RWPE1 (cell line): ENCODE data around the gene DTD1.

Source experiments
- CTCF ChIA-PET: fragments of 350-600 bp; sonication (Branson Sonifier 250); formaldehyde crosslinking; extraction: SDS; loops from one replicate; lab custom pipeline; 2021; lab: Yijun Ruan, JAX
- POLR2A ChIA-PET: fragments of 400-600 bp; formaldehyde crosslinking; extraction: SDS; loops from one replicate; lab custom pipeline; 2020; ENCODE audit warnings: antibody characterized with exemption; ENCODE audit not compliant: low non-redundant PET; lab: Yijun Ruan, JAX
- DNase-seq: peaks from one replicate; pipeline ENCODE4 v3.0.0; 2012; ENCODE audit warnings: low spot score
- H3K27ac ChIP-seq: fragments of 450-650 bp; 2 replicates; pipeline ENCODE4 v1.5.1; 2017
- TF ChIP-seq, protein P1 (sequence below): fragments of 450-650 bp; conservative IDR thresholded peaks from 2 replicates; pipeline ENCODE4 v1.5.1; 2017; ENCODE audit warnings: low read depth, mild to moderate bottlenecking

DTD1 gene

DNA sequence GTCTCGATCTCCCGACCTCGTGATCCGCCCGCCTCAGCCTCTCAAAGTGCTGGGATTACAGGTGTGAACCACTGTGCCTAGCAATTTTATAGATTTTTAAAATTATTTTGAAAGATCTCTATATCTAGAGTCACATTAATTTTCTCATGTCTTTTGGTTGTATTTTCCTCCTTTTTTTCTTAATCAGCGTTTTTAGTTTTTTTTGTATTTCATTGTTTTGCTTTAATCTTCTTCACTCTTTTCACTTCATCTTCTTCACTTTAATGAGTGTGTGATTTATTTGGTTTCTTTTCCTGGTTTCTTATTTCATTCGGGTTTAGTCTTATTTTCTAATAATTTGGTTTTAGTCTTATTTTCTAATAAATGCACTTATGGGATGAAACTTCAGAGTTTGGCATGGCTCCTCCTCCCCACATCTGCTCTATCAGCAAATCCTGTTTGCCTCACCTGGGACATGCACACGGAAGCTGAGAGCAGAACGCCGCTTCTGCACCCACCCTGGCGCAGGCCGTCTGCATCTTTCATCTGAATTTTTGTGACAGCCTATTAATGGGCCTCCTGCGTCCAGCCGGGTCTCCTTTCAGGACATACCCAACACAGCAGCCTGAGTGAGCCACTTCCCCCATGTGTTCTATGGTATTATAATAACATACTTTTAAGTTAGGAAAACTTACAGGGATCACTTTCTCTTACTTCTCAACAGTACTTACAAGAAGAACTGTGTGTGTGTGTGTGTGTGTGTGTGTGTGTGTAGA lies 35.5 kb downstream of the DTD1 start:
- CTCF ChIA-PET = interaction anchor here (0.7 kb wide), 1 partner anchor 592 kb away, joined by 4 read pairs; no protein-coding TSS in a partner anchor
- TF ChIP-seq, protein P1, sequence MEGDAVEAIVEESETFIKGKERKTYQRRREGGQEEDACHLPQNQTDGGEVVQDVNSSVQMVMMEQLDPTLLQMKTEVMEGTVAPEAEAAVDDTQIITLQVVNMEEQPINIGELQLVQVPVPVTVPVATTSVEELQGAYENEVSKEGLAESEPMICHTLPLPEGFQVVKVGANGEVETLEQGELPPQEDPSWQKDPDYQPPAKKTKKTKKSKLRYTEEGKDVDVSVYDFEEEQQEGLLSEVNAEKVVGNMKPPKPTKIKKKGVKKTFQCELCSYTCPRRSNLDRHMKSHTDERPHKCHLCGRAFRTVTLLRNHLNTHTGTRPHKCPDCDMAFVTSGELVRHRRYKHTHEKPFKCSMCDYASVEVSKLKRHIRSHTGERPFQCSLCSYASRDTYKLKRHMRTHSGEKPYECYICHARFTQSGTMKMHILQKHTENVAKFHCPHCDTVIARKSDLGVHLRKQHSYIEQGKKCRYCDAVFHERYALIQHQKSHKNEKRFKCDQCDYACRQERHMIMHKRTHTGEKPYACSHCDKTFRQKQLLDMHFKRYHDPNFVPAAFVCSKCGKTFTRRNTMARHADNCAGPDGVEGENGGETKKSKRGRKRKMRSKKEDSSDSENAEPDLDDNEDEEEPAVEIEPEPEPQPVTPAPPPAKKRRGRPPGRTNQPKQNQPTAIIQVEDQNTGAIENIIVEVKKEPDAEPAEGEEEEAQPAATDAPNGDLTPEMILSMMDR = no peak
- no peak overlapping the region for H3K27ac ChIP-seq
- POLR2A ChIA-PET = no interaction called here
- no peak for DNase-seq

DNA sequence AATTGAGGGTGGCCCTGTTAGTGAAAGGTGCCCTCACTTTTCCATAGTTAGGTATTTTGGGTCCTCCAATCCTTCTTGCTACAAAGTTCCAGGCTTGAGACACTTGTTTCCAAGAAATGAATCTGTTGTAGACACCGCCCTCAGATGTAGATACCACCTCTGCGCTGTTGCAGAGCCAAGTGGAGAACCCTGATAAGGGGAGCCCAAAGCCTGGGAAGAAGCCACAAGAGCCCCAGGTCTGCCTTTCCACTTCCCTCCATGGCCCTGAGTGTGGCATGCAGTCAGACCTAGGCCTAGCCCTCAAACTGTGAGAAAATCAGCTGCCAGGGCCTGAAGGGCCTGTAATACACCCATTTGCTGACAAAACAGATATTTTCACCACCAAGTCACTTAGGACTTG lies 37.1 kb downstream of the DTD1 start:
- DNase-seq = no peak
- CTCF ChIA-PET = no interaction called here
- POLR2A ChIA-PET = no interaction called here
- H3K27ac ChIP-seq = no peak overlapping the region
- TF ChIP-seq, protein P1 = no peak

DNA sequence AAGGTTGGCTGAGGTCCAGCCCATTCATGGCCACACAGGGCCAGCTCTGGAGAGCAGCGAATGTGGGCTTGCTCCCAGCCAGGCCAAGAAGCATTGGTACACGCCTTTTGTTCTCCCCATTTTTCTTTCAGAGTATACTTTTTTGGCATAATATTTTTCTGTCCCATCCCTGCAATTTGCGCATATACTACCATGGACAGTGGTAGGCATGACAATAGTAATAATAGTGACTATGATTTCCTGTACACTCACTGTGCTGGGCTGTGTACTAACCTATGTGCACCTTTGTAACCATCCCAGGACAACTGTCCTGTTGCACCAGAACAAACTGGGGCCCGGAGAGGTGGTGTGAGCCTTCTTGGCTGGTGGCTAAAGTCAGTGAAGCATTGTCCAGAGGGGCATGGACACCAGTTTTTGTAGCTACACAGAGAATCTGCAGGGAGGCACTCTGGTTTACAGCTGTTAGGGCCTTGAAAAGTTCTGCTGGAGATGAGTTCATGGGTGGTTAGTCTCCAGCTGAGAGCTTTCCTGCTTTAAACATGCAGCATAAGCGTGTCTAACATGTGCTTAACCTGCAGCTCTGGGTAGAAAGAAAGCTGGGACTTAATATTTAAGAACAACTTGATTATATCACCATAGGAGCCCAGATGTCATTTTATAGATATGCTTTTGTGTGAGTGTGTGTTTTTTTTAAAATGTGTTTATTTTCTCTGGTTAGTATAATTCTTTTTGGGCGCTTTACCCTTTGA lies 38.2 kb downstream of the DTD1 start:
- ChIA-PET CTCF (no interaction called here), POLR2A (no interaction called here)
- TF ChIP-seq, protein P1 = no peak
- no peak overlapping the region for H3K27ac ChIP-seq
- DNase-seq = no peak

DNA sequence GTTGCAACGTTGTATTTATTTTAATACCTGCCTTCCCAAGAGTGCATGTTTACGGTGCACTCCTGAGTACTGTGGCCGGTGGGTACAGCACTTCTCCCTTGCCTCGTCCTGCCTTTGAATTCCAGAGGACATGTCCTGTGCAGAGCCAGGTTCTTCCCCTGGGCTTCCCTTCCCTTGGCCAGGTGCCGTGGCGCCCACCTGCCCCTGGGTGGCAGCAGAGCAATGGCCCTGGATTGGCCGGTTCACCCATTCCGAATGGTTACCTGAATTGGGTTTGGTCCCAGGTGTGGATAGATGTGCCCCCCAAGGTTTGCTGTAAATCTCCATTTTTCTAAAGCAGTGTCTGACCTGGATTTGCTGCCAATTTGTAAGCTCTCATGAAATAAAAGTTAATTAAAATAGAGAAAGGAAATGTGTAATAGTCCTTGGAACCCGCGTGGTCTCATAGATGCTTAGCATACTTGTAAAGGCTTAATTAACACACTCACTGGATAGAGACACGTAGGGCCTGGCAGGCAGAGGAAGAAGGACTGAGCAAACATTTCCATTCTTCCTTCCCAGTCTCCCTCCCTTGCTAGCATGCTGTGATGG lies 40.6 kb downstream of the DTD1 start:
- no peak overlapping the region for H3K27ac ChIP-seq
- peak; percentile 36 for DNase-seq
- TF ChIP-seq, protein P1 = peak; percentile 80
- ChIA-PET CTCF (interaction anchor here (0.6 kb wide), 2 partner anchors 58 to 1097 kb away, joined by 3 read pairs; partner anchors contain the start of gene BFSP1), POLR2A (no interaction called here)

DNA sequence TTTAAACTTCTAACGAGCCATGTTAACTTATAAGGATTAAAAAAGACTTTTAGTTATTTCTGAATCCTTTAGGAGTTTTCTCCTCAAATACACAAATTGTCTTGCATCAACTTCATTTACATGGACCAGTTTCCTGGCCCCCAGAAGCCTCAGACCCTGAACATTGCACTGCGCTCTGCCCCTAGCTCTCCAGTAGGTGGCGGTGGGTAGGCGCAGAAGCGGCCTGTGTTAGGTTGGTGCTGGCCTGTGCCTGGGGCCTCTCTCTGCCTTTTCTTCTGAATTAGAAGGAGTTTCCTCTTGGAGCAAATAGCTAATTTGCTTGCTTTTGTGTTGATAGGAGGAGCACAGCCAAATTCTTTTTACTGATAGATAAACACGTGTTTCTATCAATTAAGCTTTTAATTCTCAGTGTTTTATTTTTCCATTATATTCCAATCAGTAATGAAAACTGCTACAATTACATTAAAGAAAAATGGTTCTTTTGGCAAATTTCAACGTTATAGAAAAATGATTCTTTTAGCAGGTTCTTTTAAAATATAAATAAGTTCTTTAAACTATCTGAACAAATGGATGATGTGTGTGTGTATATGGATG lies 44.4 kb downstream of the DTD1 start:
- peak; percentile 55 for DNase-seq
- TF ChIP-seq, protein P1 = peak; percentile 97
- ChIA-PET CTCF (interaction anchor here (0.5 to 2.0 kb wide), 11 partner anchors 10 to 426 kb away, joined by 3 to 7 read pairs (median 4); no protein-coding TSS in a partner anchor), POLR2A (no interaction called here)
- no peak overlapping the region for H3K27ac ChIP-seq

DNA sequence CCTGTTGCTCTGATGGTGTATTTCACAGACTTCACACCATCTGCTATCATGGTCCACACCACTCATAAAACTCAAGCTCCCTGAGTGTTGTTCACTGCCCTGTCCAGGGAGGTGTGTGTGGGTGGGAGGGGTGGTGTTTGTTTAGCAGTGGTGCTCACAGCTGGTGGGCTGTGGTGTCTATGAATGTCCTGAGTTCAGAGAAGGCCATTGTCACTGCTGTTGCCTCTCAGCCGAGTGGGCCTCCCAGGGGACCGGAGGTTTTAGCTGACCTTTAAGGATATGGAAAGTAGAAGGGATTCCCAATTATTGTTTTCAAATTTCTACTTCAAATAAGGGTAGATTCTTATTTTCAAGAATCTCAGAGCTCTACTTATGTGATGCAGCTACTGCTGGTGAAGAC lies 45.6 kb downstream of the DTD1 start:
- TF ChIP-seq, protein P1 = no peak
- DNase-seq = no peak
- H3K27ac ChIP-seq = no peak overlapping the region
- ChIA-PET CTCF (interaction anchor here (0.5 to 2.0 kb wide), 3 partner anchors 14 to 1028 kb away, joined by 3 to 6 read pairs (median 3); no protein-coding TSS in a partner anchor), POLR2A (no interaction called here)
